AG20443 (cell line): ENCODE results near the gene CACNA1G.
A peak's percentile ranks its signal among the peaks of the same experiment; 100 is the strongest.

Experiments
- DNase-seq: peaks from one replicate; pipeline ENCODE4 v3.0.0; 2012; ENCODE audit warnings: low spot score, mixed read lengths

Gene CACNA1G

DNA sequence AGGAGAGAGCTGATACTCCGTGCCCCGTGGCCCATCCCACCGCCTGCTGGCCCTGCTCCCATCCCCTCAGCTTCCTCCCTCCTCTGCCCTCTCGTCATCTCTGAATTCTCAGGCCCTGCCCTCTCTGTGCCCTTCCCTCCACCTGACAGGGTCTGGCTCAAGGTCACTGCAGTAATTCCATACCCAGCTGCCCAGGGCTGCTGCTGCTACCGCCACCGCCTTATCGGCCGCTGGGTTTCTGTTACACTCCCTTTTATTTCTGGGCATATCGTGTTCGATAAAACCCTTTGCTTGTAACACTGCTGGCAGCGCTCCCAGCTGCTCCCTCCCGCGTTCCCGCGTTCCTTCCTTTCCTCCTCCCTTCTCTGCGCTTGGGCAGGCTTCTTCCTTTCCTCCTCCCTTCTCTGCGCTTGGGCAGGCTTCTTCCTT lies 26.8 kb upstream of the CACNA1G start:
- DNase-seq: peak; percentile 56

DNA sequence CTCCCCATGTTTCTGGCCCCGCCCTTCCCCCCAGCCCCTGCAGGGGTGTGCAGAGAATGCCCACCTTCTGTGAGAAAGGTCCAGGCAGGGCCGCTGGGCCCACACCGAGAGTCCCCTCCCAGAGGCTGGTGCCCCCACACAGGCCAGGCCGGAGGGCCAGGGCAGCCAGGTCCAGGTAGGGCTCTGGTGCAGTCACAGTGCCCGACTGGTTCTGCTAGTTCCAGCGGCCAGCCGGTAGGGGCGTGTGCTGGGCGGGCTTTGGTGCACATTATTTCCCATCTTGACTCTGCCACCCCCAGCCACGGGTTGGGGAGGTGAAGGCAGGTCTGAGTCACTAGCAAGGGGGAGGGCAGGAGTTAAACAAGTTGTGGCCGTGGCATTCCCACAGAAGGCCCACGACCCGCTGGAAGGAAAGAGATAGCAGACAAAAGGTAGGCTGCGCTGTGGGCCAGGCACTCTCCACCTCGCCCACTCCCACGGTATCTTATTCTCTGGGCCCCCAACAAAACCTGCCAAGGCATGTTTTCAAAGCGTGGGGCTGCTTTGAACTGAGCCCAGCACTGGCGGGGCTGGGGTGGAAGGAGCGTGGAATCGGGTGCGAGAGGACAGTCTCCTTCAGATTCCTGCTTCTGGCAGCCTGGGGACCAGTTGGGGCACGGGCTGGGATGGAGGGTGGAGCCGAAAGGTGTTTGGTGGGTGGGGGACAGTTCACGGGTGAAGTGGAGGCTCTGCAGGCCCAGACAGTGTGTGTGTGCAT lies 26.1 kb upstream of the CACNA1G start:
- DNase-seq: peak; percentile 55

DNA sequence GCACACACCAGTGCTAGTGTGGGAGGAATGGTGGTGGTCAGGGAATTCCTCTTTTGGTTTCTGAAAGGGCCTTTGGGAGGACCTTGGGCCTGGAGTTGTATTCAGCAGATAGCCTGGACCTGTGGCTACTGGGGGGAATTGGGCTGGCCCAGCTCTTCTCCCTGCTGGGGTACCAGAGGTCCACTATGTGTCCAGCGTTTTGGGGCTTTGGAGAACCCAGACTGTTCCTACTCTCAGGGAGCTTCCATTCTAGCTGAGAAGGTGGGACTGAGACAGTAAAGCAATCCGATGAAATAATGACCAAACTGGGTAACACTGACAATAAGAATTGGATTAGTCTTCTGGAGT lies 25.6 kb upstream of the CACNA1G start:
- no peak for DNase-seq

DNA sequence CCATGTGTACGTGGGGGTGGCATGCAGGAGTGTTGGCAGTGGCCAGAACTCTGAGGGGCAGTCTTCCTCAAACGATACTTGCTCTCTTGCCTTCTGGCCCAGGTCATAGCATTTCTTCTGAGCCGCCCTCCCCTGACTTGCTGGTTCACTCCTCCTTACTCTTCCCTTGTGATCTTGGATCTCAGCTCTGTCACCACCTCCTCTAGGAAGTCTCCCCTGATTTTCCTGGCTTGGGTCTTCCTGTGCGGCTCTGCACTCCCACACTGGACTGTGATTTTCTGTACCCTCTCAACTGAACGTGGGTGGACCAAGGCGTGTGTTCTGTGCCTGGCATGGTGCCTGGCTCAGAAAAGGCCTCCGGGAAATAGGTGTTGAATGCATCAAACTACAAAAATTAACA lies 25.1 kb upstream of the CACNA1G start:
- no peak for DNase-seq

DNA sequence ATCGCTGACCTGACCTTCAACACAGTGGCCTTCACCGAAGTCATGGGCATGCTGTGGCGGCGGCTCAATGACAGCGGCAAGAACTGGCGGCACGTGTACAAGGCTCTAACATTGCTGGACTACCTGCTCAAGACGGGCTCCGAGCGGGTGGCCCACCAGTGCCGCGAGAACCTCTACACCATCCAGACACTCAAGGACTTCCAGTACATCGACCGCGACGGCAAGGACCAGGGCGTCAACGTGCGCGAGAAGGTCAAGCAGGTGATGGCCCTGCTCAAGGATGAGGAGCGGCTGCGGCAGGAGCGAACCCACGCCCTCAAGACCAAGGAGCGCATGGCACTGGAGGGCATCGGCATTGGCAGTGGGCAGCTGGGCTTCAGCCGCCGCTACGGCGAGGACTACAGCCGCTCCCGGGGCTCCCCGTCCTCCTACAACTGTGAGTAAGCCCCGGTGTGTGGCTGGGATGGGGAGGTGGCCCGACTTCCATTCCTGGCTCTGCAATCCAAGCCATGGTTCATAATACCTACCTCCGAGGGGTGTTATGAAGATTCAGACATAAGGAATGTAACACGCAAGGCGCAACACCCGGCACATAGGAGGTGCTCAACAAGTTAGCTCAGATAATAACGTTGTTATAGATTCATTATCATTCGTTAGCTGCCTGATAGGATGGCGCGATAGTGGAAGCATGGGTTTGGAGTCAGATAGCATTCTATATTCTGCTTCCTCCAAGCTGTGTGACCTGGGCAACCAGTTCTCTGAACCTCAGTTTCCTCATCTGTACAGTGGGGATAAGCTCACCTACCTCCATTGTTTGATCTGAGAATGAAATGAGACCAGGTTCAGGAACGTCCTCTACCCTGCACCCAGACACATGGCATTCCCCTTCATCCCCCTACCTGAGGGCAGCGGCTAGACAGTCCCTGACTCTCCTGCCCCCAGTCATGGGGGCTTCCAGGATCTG lies 23.6 kb upstream of the CACNA1G start:
- no peak for DNase-seq

DNA sequence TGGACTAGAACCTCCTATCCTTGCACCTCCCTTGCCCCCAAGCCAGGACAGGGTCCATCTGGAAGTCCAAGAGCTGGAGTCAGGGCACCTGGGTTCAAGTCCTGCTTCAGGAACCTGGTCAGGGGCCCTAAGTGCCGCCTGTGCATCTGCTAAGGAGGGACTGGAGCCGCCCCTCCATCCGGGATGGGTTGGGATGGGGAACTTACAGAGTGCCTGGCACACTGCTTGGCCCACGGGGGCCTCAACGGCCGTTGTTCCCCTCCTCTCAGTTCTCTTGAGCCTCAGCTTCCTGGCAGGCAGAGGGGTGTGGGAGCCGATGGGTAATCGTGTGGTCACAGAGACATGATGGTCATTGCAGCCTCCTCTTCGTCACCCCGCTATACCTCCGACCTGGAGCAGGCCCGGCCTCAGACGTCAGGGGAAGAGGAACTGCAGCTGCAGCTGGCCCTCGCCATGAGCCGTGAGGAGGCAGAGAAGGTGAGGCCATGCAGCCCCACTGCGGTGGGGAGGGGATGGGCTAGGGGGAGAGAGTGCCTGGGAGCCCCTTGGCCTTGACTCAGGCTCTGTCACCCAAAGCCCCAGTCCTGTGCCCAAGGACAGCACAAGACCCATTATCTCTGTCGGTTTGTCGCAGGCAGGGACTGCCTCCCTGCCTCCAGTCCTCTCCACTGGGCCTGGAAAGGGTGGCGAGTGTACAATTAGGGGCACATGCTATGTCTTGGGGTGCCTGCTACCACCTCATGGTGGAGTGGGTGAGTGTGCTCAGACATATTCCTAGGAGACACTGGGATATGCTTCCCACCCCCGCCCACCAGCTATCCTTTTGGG lies 22.6 kb upstream of the CACNA1G start:
- no peak for DNase-seq

DNA sequence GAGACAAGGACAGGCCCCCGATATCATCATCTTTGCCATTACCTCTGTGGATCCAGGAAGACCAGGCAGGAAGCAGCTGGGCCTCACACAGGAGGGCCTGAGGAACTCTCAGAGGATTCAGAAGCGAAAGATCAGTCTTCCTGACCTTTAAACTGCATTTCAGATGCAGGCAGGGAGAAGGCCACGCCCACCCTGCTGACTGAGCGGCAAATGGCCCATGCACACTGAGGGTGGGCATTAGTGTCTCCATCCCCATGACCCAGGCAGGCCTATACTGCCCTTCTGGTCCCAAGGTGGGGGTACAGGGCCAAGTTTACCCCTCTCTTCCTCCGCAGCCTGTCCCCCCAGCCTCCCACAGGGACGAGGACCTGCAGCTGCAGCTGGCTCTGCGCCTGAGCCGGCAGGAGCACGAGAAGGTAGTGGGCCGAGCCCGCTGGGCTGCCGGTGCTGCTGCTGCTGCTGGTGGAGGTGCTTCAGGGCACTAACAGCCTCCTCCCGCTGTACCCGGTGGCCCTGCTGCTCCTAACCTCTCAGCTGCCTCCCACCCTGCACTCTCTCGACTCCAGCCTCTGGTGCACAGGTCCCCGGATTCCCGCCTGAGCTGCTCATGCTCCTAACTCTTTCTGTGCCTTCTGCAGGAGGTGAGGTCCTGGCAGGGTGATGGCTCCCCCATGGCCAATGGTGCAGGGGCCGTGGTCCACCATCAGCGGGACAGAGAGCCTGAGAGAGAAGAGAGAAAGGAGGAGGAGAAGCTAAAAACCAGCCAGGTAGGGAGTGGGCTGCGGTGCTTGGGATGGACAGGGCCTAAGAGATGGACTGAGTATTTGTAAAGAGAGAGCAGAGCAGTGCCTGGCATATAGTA lies 21.7 kb upstream of the CACNA1G start:
- no peak for DNase-seq

DNA sequence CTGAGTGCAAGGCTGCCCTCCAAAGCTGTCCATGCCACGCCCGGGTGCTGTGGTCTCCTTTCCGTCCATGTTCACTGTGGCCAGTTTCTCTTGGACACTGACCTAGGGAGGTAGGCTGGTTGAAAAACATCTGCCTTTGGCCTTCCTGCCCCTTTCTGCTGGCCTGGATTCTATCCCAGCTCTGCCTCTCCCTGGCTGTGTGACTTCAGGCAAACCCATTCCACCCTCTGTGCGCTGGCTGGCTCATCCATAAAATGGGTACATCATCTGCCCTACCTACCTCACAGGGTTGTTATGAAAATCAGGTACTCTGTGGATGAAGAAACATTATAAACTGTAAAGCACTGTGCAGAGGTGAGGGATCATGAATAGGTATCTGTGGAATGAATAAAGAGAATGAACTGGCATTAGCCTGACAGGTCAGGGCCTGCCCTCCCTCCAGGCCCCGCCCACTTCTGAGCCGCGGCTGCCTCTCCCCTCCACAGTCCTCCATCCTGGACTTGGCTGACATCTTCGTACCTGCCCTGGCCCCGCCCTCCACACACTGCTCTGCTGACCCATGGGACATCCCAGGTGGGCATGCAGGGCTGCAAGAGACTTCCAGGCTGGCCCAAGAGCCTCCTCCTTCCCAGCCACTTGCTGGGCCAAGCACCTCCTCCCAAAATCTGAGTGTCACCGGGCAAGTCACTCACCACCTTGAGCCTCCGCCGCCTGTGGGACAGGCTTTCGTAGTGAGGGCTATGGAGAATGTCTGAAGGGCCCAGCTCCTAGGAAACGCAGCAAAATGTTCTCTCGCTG lies 20.6 kb upstream of the CACNA1G start:
- DNase-seq: no peak

DNA sequence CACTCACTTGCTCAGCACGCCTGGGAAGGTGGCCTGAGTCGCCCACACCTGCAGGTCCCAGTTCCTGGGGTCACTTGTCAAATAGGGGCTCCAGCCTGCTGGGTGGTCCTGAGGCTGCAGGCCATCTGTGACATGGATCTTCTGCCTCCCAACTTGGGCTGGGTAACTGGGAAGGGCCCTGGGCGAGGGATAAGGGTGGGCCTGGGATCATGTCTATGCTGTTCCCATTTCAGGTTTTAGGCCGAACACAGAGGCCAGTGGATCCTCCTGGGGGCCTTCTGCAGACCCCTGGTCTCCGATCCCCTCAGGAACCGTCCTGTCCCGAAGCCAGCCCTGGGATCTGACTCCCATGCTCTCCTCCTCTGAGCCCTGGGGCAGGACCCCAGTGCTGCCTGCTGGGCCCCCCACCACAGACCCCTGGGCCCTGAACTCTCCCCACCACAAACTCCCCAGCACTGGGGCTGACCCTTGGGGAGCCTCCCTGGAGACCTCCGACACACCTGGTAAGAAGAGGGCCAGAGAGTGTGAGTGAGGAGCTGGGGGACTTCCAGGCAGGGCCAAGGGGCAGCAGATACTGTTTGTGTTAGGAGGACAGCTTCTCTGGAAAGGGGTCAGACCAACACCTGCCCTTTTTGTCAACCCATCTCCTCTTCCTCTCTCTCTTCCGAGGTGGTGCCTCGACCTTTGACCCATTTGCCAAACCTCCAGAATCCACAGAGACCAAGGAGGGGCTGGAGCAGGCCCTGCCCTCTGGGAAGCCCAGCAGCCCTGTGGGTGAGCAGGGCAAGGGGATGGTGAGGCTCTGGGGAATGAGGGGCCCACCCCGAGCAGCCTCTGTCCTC lies 19.7 kb upstream of the CACNA1G start:
- no peak for DNase-seq

DNA sequence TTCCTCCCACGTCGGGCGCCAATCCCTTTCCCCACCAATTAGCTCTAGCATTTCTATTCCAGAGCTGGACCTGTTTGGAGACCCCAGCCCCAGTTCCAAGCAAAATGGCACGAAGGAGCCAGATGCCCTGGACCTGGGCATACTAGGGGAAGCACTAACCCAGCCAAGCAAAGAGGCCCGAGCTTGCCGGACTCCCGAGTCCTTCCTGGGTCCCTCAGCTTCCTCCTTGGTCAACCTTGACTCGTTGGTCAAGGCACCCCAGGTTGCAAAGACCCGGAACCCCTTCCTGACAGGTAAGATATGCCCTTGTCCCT lies 19.2 kb upstream of the CACNA1G start:
- no peak for DNase-seq

DNA sequence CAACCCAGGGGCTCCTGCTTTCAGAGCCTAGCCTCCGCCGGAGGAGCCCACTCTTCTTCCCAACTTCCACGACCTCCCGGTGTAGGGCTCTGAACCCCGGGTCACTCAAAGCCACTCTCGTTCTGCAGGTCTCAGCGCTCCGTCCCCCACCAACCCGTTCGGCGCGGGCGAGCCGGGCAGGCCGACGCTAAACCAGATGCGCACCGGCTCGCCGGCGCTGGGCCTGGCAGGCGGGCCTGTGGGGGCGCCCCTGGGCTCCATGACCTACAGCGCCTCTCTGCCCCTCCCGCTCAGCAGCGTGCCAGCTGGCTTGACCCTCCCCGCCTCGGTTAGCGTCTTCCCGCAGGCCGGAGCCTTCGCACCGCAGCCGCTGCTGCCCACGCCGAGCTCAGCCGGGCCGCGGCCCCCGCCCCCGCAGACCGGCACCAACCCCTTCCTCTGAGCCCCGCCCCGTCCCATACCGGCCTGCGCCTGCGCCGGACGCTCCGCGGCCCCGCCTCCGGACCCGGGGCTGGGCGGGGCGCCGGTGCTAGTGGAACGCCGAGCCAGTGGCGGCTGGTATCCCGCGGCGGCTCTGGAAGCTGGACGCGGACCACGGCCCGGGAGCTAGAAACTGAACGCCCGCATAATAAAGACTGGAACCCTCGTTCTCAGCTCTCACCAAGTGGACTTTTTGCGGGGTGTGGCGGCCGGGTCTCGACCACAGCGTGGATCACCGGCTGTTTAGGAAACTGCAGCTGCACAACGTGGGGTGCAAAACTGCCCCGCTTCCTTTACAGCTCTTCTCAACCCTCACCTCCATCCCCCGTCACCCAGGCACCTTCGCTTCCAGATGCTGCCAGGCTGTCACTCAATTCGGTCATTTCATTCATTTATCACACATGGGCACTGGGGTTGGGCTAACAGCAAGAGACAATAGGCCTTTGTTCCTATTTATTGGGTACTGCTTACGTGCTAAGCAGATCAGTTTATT lies 18.5 kb upstream of the CACNA1G start:
- peak; percentile 100 for DNase-seq

DNA sequence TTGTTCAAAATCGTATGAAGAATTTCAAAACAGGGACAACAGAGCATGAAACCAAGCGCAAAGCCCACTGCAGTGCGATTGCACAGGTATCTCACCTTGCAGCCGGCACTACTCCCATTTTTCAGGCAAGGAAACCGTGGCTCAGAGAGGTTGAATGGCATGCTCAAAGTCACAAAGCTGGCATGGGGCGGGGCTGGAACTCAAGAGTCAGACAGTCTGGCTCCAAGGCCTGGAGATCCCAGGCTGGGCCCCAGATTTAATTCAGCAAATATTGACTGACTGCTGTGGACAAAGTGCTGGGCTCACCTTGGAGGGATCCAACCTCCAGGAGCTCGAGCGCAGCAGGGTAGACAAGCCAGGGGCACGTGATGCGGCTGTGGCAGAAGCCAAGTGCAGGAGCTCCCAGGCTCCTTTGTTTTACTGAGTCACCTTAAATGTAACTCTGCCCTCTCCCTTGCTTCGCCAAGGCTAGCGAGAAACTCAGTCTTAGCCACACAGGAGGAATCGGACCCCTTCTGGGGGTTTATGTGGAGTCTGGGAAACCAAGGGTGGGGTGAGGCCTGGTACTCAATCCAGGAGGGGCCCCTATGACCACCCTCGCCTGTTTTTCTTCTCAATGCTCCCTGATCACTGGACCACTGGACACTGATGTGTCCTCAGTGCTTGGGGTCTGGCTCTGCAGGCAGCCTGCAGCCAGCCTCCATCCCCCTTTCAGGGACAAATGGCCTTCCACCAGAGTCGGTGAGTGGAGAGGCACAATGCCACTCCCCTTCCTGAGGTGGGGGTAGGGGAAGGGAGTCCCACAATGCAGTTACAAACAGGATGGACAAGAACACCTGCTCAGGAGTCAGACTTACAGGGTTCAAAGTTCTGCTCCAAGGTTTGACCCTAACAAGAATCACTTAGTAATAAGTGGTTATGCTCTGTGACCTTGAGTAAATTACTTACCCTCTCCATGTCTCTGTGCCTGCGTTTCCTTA lies 17.4 kb upstream of the CACNA1G start:
- no peak for DNase-seq

DNA sequence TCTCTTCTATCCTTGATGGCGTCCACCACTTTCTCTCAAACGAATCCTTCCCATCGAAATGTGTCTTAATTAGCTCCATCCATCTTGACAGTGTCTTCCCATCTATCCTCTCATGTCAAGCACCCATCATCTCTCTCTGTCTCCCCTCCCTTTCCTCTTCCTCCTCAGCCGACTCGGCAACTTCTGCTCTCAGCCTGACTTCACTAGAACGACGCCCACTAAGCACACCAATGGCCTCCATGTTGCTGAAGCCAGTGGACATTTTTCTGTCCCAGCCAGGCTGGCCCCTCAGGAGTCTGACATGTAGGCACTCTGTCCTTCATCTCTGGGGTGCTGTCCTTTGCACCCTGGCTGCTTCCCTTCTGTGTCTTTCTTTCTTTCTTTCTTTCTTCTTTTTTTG lies 16.0 kb upstream of the CACNA1G start:
- DNase-seq: no peak

DNA sequence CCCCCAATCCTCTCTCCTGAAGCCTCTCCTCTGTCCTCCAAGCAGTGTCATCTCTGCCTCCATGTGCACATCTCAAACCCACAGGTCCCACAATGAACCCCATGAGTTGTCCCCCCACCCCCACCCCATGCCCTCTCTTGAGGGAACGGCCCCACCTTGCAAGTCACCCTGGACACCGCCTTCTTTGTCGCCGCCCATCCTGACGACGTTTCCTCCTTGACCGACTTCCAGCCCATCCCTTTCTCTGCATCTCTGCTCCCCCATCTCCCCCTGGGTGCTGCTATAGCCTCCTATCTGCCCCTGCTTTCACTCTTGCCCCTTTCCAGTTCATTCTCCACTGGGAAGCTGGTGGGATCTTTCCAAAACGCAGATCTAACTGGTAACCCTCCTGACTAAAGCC lies 15.2 kb upstream of the CACNA1G start:
- no peak for DNase-seq

DNA sequence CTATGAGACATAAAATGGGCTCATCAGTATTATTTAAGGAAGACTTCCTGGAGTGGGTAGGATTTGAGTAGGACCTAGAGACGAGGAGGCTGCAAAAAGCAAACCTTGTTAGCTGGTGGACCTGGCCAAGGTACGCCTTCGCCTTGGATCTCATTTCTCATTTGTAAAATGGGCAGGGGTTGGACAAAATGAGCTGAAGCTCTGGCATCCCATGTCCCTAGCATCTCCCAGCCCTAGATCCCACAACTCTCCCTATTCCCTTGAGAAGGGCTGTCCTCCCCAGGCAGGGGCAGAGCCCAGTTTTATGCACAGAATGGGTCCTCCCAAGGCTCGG lies 13.8 kb upstream of the CACNA1G start:
- DNase-seq: no peak

DNA sequence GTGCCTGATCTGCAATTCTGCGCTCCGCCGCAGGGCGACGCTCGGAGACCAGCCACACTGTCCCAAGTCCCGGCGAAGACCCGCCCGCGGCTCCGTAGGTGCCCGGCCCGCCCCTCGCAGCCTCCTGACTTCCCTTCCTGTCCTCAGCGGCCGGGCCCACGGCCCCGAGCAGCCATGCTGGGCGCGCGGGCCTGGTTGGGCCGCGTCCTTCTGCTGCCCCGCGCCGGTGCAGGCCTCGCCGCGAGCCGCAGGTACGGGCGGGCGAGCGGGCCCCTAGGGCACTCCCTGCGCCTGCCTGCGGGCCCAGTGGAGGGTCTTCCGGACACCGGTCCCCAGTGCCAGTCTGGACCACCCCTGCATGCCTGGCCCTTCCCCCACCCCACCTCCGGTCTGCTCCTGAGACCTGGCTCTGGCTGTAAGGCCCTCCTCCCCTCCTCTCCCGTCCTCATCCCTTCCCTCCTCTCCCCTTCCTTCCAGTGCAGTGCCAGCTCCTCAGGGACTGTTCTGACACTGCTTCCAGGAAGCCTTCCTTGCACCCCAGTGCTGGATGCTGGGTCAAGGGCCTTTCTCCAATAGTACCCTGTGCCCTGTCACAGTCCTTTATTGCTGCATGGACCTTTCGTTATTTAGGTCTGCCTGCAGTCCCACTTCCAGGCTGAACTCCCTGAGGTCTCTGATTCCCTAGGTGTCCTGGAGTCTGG lies 13.3 kb upstream of the CACNA1G start, which contains the start of gene SPATA20:
SPATA20 (plus strand) TSS at position 140 of the 701 bp plus-strand sequence; CDS start at position 175, 35 bp downstream.
- DNase-seq: peak; percentile 94

DNA sequence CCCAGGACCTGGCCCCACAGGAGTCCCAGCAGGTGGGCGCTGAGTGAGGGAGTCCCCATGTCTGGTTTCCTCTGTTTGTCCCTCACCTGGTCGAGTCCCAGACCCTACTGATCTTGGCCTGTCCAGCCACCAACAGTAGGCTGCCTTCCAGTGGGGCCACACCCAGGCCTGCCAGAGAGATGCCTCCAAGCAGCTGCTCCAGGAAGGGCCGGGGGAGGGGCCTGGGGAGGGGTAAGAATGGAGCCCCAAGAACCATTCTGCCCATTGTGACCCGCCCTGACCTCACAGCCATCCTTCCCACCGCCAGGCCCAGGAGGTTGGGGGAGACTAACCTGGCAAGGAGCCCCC lies 12.8 kb upstream of the CACNA1G start:
- peak; percentile 46 for DNase-seq
